A549 (cell line): ENCODE data around the gene NAPEPLD.

ENCODE experiments used
- CHD4 ChIP-seq: fragments of 200-600 bp; sonication (generic); IDR thresholded peaks from 2 replicates; pipeline ENCODE4 v1.6.1; 2016; ENCODE audit warnings: antibody characterized with exemption, mild to moderate bottlenecking, borderline replicate concordance
- EP300 ChIP-seq, 2 experiments: fragments of >200 bp; sonication (Bioruptor Twin); formaldehyde crosslinking; IDR thresholded peaks; 2 replicates in 1 of 2; 3 replicates in 1 of 2; pipeline ENCODE4 v1.6.1; 2016 to 2017
- ESRRA ChIP-seq: fragments of 150-350 bp; IDR thresholded peaks from 2 replicates; pipeline ENCODE4 v1.6.1; 2014; ENCODE audit warnings: mild to moderate bottlenecking, low read length, borderline replicate concordance
- TF ChIP-seq, protein P1 (sequence below): fragments of 200-600 bp; sonication (generic); IDR thresholded peaks from 2 replicates; pipeline ENCODE4 v1.6.1; 2016; ENCODE audit warnings: antibody characterized with exemption, mild to moderate bottlenecking, moderate library complexity
- TF ChIP-seq, protein P2 (sequence below): fragments of >200 bp; sonication (Bioruptor Twin); formaldehyde crosslinking; IDR thresholded peaks from 3 replicates; pipeline ENCODE4 v1.5.1; 2016

DNA sequence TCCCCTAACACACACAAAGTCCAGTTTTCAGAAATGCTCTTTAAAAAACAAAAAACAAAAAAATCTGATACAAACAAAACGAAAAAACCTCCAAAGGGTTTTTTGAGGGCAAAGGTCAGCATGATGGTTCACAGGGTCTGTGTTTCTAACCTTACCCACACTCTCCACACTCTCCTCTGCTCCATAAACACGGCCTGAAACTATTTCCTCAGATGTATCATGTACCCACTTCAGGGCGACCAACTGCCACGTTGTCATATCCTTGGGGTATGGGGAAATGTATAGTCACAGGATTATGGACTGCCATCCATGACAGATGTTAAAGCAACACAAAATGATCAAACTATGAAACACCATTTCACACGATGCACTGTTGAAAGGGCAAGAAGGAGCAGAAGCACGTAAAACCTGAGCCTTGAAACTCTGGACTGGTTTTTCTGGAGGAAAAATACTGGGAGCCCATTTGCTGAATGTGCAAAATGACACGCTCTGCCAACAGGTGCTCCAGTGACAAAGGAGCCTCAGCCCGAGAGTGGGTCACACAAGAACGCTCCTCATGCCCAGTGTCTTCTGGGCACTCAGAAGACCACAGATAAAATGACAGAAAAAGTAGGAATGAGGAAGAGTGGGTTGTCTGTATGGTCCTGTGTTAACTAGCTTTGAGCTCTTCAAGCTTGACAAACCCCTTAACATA lies 15.8 kb downstream of the NAPEPLD start:
- TF ChIP-seq EP300 (IDR thresholded peaks at IDR 0.05), result no peak
- TF ChIP-seq CHD4, result no peak
- TF ChIP-seq, protein P1, sequence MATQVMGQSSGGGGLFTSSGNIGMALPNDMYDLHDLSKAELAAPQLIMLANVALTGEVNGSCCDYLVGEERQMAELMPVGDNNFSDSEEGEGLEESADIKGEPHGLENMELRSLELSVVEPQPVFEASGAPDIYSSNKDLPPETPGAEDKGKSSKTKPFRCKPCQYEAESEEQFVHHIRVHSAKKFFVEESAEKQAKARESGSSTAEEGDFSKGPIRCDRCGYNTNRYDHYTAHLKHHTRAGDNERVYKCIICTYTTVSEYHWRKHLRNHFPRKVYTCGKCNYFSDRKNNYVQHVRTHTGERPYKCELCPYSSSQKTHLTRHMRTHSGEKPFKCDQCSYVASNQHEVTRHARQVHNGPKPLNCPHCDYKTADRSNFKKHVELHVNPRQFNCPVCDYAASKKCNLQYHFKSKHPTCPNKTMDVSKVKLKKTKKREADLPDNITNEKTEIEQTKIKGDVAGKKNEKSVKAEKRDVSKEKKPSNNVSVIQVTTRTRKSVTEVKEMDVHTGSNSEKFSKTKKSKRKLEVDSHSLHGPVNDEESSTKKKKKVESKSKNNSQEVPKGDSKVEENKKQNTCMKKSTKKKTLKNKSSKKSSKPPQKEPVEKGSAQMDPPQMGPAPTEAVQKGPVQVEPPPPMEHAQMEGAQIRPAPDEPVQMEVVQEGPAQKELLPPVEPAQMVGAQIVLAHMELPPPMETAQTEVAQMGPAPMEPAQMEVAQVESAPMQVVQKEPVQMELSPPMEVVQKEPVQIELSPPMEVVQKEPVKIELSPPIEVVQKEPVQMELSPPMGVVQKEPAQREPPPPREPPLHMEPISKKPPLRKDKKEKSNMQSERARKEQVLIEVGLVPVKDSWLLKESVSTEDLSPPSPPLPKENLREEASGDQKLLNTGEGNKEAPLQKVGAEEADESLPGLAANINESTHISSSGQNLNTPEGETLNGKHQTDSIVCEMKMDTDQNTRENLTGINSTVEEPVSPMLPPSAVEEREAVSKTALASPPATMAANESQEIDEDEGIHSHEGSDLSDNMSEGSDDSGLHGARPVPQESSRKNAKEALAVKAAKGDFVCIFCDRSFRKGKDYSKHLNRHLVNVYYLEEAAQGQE, result no peak
- TF ChIP-seq, protein P2, sequence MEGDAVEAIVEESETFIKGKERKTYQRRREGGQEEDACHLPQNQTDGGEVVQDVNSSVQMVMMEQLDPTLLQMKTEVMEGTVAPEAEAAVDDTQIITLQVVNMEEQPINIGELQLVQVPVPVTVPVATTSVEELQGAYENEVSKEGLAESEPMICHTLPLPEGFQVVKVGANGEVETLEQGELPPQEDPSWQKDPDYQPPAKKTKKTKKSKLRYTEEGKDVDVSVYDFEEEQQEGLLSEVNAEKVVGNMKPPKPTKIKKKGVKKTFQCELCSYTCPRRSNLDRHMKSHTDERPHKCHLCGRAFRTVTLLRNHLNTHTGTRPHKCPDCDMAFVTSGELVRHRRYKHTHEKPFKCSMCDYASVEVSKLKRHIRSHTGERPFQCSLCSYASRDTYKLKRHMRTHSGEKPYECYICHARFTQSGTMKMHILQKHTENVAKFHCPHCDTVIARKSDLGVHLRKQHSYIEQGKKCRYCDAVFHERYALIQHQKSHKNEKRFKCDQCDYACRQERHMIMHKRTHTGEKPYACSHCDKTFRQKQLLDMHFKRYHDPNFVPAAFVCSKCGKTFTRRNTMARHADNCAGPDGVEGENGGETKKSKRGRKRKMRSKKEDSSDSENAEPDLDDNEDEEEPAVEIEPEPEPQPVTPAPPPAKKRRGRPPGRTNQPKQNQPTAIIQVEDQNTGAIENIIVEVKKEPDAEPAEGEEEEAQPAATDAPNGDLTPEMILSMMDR, result no peak
- TF ChIP-seq ESRRA, result no peak
